Measurements from ENCODE around the gene OR7C1.

The OR7C1 gene

GRCh38 chr19:14763497-14764145 lies 71.4 kb downstream of the OR7C1 start:
- DNase-seq: no peak

DNA sequence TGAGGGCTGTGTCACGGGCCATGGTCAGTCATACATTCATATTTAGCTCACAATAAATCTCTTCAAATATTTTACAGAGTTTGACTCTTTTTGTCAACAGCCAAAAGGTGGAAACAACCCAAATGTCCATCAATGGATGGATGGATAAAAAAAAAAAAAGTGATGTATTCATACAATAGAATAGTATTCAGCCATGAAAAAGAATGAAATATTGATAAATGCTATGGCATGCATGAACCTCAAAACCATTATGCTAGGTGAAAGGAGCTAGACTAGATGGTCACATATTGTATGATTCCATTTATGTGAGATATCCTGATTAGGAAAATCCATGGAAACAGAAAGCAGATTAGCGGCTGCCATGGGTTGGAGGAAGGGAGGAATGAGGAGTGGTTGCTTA lies 72.9 kb downstream of the OR7C1 start:
- DNase-seq: no peak

DNA sequence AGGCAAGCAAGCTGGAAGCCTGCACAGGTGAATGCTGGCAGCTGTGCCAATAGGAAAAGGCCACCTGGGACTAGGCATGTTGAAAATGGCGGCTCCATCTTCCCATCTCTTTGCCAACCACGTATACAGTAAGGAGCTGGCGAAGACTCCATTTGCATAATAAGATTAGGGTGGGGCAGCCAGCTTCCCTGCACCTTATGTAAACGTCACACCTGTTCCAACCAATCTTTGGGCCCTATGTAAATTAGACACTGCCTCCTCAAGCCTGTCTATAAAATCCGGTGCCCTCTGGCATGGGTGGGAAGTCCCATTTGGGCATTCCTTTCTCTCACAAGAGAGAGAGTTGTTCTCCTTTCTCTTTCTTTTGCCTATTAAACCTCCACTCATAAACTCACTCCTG lies 73.4 kb downstream of the OR7C1 start:
- DNase-seq: no peak

DNA sequence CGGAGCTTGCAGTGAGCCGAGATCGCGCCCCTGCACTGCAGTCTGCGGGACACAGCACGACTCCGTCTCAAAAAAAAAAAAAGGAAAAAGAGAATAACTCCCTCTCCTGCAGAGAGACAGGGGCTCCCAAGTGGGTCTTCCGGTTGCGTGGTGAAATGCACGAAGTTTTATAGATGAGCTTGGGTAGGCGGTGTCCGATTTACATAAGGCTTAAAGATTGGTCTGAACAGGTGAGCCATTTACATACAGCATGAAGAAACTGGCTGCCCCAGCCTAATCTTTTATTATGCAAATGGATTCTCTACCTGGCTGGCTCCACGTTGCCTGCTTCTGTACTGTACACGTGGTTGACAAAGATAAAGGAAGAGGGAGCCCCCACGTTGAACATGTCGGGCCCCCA lies 76.2 kb downstream of the OR7C1 start:
- DNase-seq: no peak

DNA sequence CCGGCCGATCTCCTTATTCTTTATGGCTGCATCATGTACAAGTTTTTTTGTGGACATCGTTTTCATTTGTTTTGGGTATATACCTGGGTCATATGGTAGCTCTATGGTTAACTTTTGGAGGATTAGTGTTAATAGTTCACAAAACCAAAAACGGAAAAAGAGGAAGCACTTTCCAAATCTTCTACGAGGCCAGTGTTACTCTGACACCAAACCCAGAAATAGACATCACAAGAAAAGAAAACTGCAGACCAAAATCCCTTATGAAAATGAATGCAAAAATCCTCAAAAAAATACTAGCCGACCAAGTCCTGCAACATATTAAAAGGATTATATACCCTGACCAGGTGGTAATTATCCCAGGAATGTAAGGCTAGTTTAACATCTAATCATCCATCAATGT lies 86.4 kb downstream of the OR7C1 start:
- DNase-seq: no peak
